GM18868 (cell line): Measurements from ENCODE around the gene ERG.

ENCODE experiments used
- ATAC-seq: cut with Tn5 transposase; IDR thresholded peaks from one replicate; pipeline ENCODE4 v1.9.1; 2021; ENCODE audit warnings: mild to moderate bottlenecking, moderate library complexity; ENCODE audit not compliant: unreplicated experiment

ERG gene

GRCh38 chr21:38475519-38475918 lies 22.8 kb downstream of the ERG start:
- no peak for ATAC-seq

DNA sequence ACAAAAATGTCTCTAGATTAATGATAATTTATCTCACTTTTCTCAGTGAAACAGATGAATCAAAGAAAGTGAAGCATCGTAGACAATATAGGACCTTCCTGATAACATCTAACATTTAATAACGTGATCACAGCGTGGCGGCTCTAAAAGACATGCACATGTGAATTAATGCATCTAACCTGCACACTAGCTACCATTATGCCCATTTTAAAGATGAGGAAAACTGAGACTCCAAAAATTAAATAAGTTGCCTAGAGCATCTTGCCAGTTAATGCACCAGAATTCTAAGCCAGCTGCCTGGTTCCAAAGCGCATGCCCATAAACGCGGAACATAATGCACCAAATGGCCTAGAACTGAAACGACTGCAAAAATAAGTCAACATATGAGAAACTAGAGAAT lies 23.5 kb downstream of the ERG start:
- no peak for ATAC-seq

GRCh38 chr21:38474124-38474523 lies 24.2 kb downstream of the ERG start:
- no peak for ATAC-seq

DNA sequence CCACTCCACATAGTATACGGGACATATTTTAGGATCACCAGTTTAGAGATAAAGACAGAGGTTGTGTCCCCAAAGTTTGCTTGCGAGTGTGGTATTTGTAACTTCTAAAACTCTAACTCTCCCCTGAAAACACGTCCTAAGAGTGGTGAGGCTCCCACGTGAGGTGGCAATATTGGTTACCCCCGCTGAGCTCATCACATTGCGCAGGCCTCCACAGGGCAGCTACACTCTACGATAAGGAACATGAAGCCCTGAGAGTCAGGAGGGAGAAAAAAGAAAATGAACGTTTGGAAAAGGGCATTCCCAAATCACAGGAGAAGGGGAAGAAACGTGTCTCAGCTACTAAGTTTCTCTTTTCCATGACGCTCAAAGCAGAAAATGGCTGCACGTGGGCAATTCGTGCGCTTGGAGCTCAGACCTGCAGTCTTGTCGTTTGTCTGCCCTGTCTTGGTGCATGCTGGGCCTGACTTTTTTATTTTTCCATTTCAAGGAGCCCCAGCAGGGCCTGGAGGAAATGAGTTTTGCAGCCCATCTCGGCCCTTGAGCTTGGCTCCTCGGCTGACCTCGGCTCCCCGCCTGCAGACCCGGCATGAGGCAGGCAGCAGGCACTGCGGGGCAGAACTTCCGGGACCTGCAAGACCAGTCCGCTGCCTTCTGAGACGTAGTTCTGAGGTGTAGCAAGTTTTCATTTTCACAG lies 25.7 kb downstream of the ERG start:
- ATAC-seq: no peak

- no peak for ATAC-seq
Observed at GRCh38 chr21:38471766-38472165, 26.5 kb downstream of the ERG start.

GRCh38 chr21:38470755-38471154 lies 27.5 kb downstream of the ERG start:
- no peak for ATAC-seq

DNA sequence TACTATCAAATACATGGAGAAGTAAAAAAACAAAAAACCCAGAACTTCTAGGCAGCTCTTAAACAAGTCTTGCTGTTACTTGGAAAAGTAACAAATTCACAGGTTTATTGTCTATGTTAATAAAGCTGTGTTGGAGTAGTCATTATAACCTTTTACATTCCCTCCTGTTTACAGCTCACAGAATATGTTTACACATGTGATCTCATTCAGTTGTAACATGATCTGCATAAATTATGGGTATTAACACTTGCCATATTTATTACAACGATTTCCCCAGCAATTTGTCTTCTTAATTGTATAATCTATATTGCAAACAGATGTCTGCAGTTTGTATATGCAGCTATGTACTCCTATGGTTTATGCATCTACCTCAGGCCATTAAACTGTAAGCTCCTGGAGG lies 28.6 kb downstream of the ERG start:
- ATAC-seq: no peak

GRCh38 chr21:38468989-38469388 lies 29.3 kb downstream of the ERG start:
- no peak for ATAC-seq

GRCh38 chr21:38467911-38468310 lies 30.4 kb downstream of the ERG start:
- ATAC-seq: no peak

DNA sequence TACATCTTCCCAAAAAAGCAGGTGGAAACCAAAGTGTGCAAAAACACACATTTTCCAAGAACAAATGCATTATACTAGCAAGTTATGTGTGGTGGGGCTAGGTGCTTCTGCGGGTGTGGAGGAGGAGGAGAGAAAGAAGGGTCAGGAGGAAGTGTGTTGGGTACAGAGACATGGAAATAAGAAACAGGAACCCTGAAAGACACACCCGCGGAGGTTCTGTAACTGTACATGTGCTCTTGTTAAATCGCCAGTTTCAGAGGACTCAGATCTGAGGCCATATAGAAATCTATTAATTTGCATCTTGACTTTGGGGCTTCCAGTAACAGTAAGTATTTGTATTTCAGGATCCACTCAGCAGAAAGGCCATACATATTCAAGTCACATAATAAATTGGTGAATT lies 30.9 kb downstream of the ERG start:
- no peak for ATAC-seq

DNA sequence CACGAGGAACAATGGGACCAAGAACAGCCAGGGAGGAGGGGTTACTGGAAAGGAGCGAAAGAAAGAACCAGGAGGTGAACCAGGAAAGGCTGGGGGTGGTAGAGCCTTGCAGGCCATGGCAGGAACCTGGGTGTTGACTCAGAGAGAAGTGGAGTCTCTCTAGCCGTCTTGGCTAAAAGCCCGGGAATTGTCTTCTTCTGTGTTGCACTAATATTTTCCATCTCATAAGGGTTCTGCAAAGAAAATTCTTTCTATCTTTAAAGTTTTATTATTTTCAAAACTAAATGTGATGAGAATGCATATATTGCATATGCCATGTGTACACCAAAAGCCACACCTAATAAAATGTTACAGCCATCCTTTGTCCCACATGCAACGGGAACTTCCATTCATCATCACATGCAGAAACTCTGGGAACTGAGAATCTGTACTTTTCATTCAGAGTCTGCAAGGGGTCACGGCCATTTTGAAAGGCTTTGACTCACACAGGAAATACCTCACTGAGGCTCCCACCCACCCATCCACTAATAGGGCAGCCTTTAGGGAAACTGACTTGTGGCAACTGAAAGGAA lies 38.0 kb downstream of the ERG start:
- no peak for ATAC-seq

DNA sequence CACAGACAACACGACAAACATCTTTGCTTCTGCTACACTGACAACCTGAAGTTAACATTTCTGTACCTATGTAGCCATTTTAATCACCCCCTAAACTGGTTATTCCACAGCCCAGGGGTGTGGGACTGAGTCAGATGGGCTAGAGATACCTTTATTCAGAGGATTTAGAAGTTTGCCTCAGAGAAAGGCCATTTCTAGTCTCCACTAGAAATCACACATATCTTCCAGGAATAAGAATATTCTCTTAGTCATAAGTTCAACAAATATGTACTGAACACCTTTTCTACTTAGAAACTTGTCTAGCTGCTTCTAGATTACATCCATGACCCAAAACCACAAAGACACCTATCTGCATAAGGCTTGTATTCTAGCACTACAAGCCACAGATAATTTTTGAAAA lies 38.8 kb downstream of the ERG start:
- no peak for ATAC-seq

- ATAC-seq: no peak
Observed at GRCh38 chr21:38455403-38455802, 42.9 kb downstream of the ERG start.

GRCh38 chr21:38454702-38455101 lies 43.6 kb downstream of the ERG start:
- ATAC-seq: no peak

DNA sequence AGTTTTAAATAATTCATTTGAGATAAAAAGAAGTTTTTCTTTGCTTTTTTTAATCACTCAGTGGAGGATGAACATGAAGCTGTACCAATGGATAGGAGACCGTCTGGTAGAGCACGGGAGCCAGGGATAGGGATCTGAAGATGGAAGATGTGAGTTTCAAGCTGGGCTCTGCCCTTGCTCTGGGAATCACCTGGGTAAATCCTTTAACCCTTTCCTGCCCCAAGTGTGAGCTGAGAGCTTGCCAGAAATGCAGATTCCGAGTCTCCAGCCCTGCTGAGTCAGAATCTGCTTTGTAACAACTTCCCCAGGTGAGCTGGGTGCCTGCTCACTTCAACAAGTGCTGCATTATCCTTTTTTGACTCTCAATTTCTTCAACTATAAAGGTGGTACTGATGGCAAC lies 44.1 kb downstream of the ERG start:
- no peak for ATAC-seq

DNA sequence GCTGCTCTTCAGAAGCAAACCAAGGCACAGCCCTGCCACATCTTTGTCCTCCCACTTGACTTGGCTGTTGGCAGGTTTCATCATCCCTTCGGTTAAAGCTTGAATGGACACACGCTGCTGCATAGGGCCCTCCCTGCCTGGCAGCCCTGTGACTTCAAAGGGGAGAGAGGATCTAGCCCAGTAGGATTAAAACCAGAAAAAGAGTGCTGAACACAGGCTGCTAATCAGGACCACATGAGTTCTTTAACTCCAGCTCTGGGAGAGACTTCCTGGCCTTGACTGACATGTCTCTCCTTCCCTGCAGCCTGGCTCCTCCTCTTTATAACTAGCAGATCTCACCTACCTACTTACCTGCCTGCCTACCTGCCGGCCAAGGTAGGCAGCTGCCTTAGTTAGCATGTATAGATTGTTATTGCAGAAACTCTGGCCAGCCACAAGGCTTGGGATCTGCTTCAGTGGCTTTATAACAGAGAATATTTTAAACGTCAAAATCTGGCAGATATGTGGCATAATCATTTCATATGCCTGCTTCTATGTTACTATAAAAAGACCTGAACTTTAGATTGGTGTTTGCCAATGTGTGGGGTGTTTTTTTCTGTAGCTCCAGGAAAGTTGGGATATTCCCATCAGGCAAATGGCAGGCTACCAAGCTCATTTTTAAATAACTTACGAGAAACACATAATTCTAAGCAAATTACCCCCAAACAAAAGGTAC lies 49.4 kb downstream of the ERG start:
- ATAC-seq: no peak

DNA sequence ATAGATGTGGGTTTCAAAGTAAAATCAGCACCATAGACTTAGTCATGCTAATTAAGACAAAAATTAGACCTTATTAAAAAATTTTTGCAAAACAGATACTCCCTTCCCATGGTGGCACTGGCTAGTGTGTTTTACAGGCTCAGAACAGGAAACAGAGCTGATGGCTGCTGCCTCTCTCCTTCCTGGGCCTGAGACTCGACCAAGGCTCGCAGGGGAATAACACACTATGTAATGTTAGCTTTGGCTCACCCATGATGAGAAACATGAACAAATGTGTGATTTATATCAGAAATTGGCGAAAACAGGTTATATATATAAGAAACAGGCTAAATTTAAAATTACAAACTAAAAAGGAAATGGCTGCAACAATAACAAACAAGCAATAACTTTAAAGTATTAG lies 50.7 kb downstream of the ERG start:
- ATAC-seq: no peak

- no peak for ATAC-seq
Observed at GRCh38 chr21:38444691-38445090, 53.6 kb downstream of the ERG start.

- ATAC-seq: no peak
Observed at GRCh38 chr21:38443110-38443509, 55.2 kb downstream of the ERG start.

- no peak for ATAC-seq
Observed at GRCh38 chr21:38441153-38441552, 57.1 kb downstream of the ERG start.

DNA sequence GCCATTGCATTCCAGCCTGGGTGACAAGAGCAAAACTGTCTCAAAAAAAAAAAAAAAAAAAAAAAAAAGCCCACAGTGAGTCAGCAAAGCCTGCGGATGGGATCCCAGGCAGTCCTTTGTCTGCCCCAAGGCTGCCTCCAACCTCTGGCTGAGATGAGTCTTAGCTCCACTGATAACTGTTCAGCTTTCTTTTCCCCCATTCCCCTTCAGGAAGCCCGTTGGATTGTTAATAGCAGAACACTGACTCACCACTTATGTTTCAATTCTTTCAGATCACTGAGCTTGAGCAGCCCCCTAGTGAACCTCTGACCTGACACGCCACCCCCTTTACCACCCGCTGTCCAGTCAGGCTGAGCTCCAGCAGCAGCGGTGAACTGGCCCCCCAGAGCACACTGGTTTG lies 57.5 kb downstream of the ERG start:
- no peak for ATAC-seq

DNA sequence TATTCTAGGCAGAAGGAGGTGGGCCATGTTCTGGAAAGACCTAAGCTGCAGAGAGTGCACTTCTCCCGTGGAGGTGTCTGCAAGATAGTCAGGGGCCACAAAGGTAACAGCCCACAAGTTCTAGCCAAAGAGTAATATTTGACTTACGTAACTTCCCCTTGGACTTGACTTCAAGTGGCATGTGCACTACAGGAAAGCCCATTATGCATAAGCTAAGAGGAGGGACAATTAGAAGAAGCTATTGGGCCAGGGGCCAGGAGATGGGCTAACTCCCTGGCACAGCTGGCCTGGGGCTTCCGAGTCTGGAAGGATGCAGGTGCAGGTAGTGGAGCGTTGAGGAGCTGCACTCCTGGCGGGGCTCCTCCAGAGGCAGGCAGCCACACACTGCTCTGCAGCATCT lies 58.3 kb downstream of the ERG start:
- ATAC-seq: no peak
